C4-2B (cell line): ENCODE data around the gene UNC5C.

Source experiments
- H3K27ac ChIP-seq: fragments of 450-650 bp; 2 replicates; pipeline ENCODE4 v1.5.1; 2017
- CTCF ChIP-seq: fragments of 450-650 bp; conservative IDR thresholded peaks from 2 replicates; pipeline ENCODE4 v1.5.1; 2017; ENCODE audit warnings: mild to moderate bottlenecking
- ZFX ChIP-seq: fragments of 450-650 bp; IDR thresholded peaks from 2 replicates; pipeline ENCODE4 v1.6.1; 2017

Gene UNC5C

GRCh38 chr4:95388911-95389310 lies 159.9 kb downstream of the UNC5C start:
- H3K27ac ChIP-seq, result no peak overlapping the region
- TF ChIP-seq CTCF (no peak), ZFX (no peak)

GRCh38 chr4:95387719-95388118 lies 161.1 kb downstream of the UNC5C start:
- TF ChIP-seq ZFX, result no peak
- no peak for TF ChIP-seq CTCF
- no peak overlapping the region for H3K27ac ChIP-seq

- H3K27ac ChIP-seq, result no peak overlapping the region
- no peak for TF ChIP-seq ZFX
- TF ChIP-seq CTCF, result no peak
Observed at GRCh38 chr4:95386410-95386809, 162.4 kb downstream of the UNC5C start.

- no peak overlapping the region for H3K27ac ChIP-seq
Observed at GRCh38 chr4:95381843-95382580, 166.8 kb downstream of the UNC5C start.

GRCh38 chr4:95379633-95380032 lies 169.1 kb downstream of the UNC5C start:
- TF ChIP-seq CTCF (no peak), ZFX (no peak)
- H3K27ac ChIP-seq, result no peak overlapping the region

More at GRCh38 chr4:95381843-95382580, 166.8 kb downstream of the UNC5C start:
- TF ChIP-seq ZFX (no peak), CTCF (no peak)

- H3K27ac ChIP-seq, result no peak overlapping the region
- no peak for TF ChIP-seq CTCF
- no peak for TF ChIP-seq ZFX
Observed at GRCh38 chr4:95377366-95377900, 171.3 kb downstream of the UNC5C start.

GRCh38 chr4:95371476-95372224 lies 177.1 kb downstream of the UNC5C start:
- H3K27ac ChIP-seq, result no peak overlapping the region
- TF ChIP-seq CTCF (no peak), ZFX (no peak)
